Thyroid gland (tissue), 4 donors: Measurements from ENCODE around the gene CEP72. TPM values are rescaled to one million over a fixed set of nuclear protein-coding genes. Genes with fewer than 3 reads are reported as not detected.
A peak's percentile ranks its signal among the peaks of the same experiment; 100 is the strongest.

ENCODE experiments used
- DNase-seq, 2 donors: peaks; one replicate each; pipeline ENCODE4 v3.0.0-alpha.2; 2019
- H3K27ac ChIP-seq, 3 donors: fragments of 200-600 bp; sonication (generic); 1 replicate in 2 of 3; 2 replicates in 1 of 3; pipeline ENCODE4 v1.5.1; 2016 to 2019; ENCODE audit warnings: mild to moderate bottlenecking in 1 of 3, moderate library complexity in 1 of 3
- H3K27me3 ChIP-seq: fragments of 200-600 bp; sonication (generic); one replicate; pipeline ENCODE4 v1.5.1; 2019
- H3K36me3 ChIP-seq, 2 donors: fragments of 200-600 bp; sonication (generic); one replicate each; pipeline ENCODE4 v1.5.1; 2016 to 2019
- H3K4me1 ChIP-seq, 2 donors: fragments of 200-600 bp; sonication (generic); one replicate each; pipeline ENCODE4 v1.5.1; 2017 to 2019
- H3K4me3 ChIP-seq, 3 donors: fragments of 200-600 bp; sonication (generic); replicated peaks in 1 of 3; 1 replicate in 2 of 3; 2 replicates in 1 of 3; pipeline ENCODE4 v1.5.1; 2016; ENCODE audit warnings: mild to moderate bottlenecking in 1 of 3
- H3K9me3 ChIP-seq: fragments of 200-600 bp; sonication (generic); one replicate; pipeline ENCODE4 v1.5.1; 2017
- CTCF ChIP-seq, 6 experiments: fragments of 200-600 bp in 3 of 6; fragments of 450-650 bp in 3 of 6; sonication (generic) in 3 of 6; IDR thresholded peaks; one replicate each; pipeline ENCODE4 v1.5.1; 2016 to 2019; ENCODE audit warnings: antibody characterized with exemption in 6 of 6, mild to moderate bottlenecking in 2 of 6, inconsistent platforms in 1 of 6, moderate library complexity in 1 of 6
- POLR2A ChIP-seq, 2 donors: fragments of 450-650 bp; IDR thresholded peaks; one replicate each; pipeline ENCODE4 v1.6.1; 2017; ENCODE audit warnings: antibody characterized with exemption in 2 of 2, mild to moderate bottlenecking in 2 of 2, moderate library complexity in 1 of 2
- WGBS, 2 donors: methylation state at CpG; one replicate each; pipeline ENCODE4 v1.1.5; 2017; 5-methylcytosine and 5-hydroxymethylcytosine counted together
- intact Hi-C: fragments of 100-400 bp; cut with DNase I; formaldehyde crosslinking; loops from one replicate; pipeline ENCODE4 v1.15.1; 2023
- total RNA-seq, 4 donors: library from RNA; depleted of rRNA; stranded (reverse); fragments of >200 nt; gene quantifications; one replicate each; pipeline ENCODE4 v1.2.3, GENCODE V29; 2016

Gene CEP72
- total RNA-seq, 4 donors from 2014 or later, result 3.4 to 7.6 (median 4.6) TPM

- 93 to 94% methylated on average over 12 to 20 of the region's 20 CpGs for WGBS, 2 donors
- intact Hi-C loops, result no loop called here
- TF ChIP-seq POLR2A (IDR thresholded peaks at IDR 0.05) (no peak), CTCF (IDR thresholded peaks at IDR 0.05) (no peak)
- Histone ChIP-seq H3K27ac (peak overlapping the region; percentile 39 to 99 (median 86)), H3K4me3 (no peak overlapping the region), H3K36me3 (no peaks in the 10 kb centered on the region), H3K9me3 (no peaks in the 10 kb centered on the region), H3K27me3 (no peaks in the 10 kb centered on the region), H3K4me1 (peaks cover 18 to 30% of the 10 kb centered on the region in 2 donors)
- no peak for DNase-seq
Observed at GRCh38 chr5:664994-665360, 52.8 kb downstream of the CEP72 start.

- Histone ChIP-seq H3K4me3 (no peak overlapping the region), H3K9me3 (no peaks in the 10 kb centered on the region), H3K27me3 (no peaks in the 10 kb centered on the region), H3K4me1 (peaks cover 18 to 30% of the 10 kb centered on the region in 2 donors), H3K36me3 (no peaks in the 10 kb centered on the region), H3K27ac (peak overlapping the region; percentile 86 to 99 (median 95))
- 92 to 98% methylated on average over 2 to 5 of the region's 8 CpGs for WGBS, 2 donors
- TF ChIP-seq CTCF (IDR thresholded peaks at IDR 0.05) (no peak), POLR2A (IDR thresholded peaks at IDR 0.05) (no peak)
- intact Hi-C loops, result no loop called here
- no peak for DNase-seq
Observed at GRCh38 chr5:665541-665955, 53.4 kb downstream of the CEP72 start.

GRCh38 chr5:665956-666711 is 54.0 kb downstream of the CEP72 start:
- no peaks in the 10 kb centered on the region for H3K9me3 ChIP-seq
- H3K27ac ChIP-seq, result peak overlapping the region; percentile 86 to 99 (median 95)
- H3K27me3 ChIP-seq, result no peaks in the 10 kb centered on the region
- TF ChIP-seq POLR2A (IDR thresholded peaks at IDR 0.05) (no peak), CTCF (IDR thresholded peaks at IDR 0.05) (no peak)
- H3K4me3 ChIP-seq, result no peak overlapping the region
- 79 to 87% methylated on average over 16 to 27 of the region's 40 CpGs for WGBS, 2 donors
- intact Hi-C loops, result no loop called here
- peaks cover 18 to 30% of the 10 kb centered on the region in 2 donors for H3K4me1 ChIP-seq
- no peaks in the 10 kb centered on the region for H3K36me3 ChIP-seq
- DNase-seq, result peak; percentile 45 to 53

- Histone ChIP-seq H3K9me3 (no peaks in the 10 kb centered on the region), H3K4me3 (no peak overlapping the region), H3K36me3 (no peaks in the 10 kb centered on the region), H3K27ac (peak overlapping the region; percentile 86 to 99 (median 95)), H3K27me3 (no peaks in the 10 kb centered on the region), H3K4me1 (peaks cover 24 to 39% of the 10 kb centered on the region in 2 donors)
- DNase-seq, result peak; percentile 89 to 92
- 29 to 52% methylated on average over 8 to 13 of the region's 13 CpGs for WGBS, 2 donors
- intact Hi-C loops, result no loop called here
- TF ChIP-seq POLR2A (IDR thresholded peaks at IDR 0.05), result peak in 1 of 2 donors; percentile 28
- TF ChIP-seq CTCF (IDR thresholded peaks at IDR 0.05), result no peak
Observed at GRCh38 chr5:666816-667498, 54.8 kb downstream of the CEP72 start.
